Measurements from ENCODE around the gene TAAR9.
A peak's percentile ranks its signal among the peaks of the same experiment; 100 is the strongest.

TAAR9 gene

DNA sequence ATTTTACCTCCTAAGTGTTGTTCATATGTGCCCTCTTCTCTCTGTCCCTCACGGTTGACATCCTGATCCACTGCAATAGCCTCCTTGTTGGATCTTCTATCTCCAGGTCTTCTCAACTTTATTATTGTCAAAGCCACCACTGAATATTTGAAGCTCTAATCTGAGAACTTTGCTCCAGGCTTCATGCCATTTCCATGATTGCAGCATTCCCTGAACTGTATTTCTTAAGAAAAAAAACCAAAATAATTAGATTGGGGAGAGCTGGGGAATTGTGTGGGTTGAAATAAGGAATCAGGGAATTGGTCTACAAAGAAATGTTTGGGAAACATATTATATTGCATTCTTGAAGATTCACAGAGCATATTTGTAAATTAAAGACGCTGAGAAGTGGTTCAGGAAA lies 22.7 kb upstream of the TAAR9 start:
- DNase-seq (ENCODE audit: low spot score) = no peak
- H3K18ac ChIP-seq (ENCODE audit: low read length) = no peak overlapping the region
- H2AFZ ChIP-seq (ENCODE audit: low read length) = no peak overlapping the region
- H2BK5ac ChIP-seq (ENCODE audit: low read length) = no peak overlapping the region
- no peak overlapping the region for H3K14ac ChIP-seq (ENCODE audit: low read length)
- no peak overlapping the region for H4K91ac ChIP-seq (ENCODE audit: low read depth, low read length, poor library complexity)
- no peaks in the 10 kb centered on the region for H3K79me1 ChIP-seq (ENCODE audit: low read depth, low read length)
- H3K36me3 ChIP-seq (replicated peaks in 1 of 2; ENCODE audit: control insufficient read depth in 2 of 2, insufficient read depth in 2 of 2, low read length in 2 of 2) = no peaks in the 10 kb centered on the region
- no peak overlapping the region for H2AK5ac ChIP-seq (ENCODE audit: low read depth, low read length)
- no peak overlapping the region for H3K4ac ChIP-seq (ENCODE audit: low read length)
- H4K8ac ChIP-seq (ENCODE audit: low read depth, low read length) = no peak overlapping the region
- H3K27me3 ChIP-seq (ENCODE audit: control insufficient read depth in 3 of 3, insufficient read depth in 3 of 3, low read depth in 1 of 3, low read length in 3 of 3) = peaks cover 0 to 40% (median 0%) of the 10 kb centered on the region in 3 experiments
- H3K4me1 ChIP-seq (ENCODE audit: control insufficient read depth in 2 of 2, insufficient read depth in 1 of 2, low read depth in 1 of 2, low read length in 2 of 2) = peaks cover 1 to 4% of the 10 kb centered on the region in 2 donors
- H2BK15ac ChIP-seq (ENCODE audit: low read length) = no peak overlapping the region
- no peak overlapping the region for H3K4me3 ChIP-seq (ENCODE audit: low read length in 2 of 2)
- no peak overlapping the region for H3K9ac ChIP-seq (ENCODE audit: low read depth, low read length, poor library complexity)
- H3K4me2 ChIP-seq (ENCODE audit: insufficient read depth, low read length, poor library complexity, severe bottlenecking) = no peak overlapping the region
- H2BK120ac ChIP-seq (ENCODE audit: low read depth, low read length) = no peak overlapping the region
- H3K9me3 ChIP-seq (replicated peaks in 1 of 2; ENCODE audit: control insufficient read depth in 2 of 2, insufficient read depth in 1 of 2, low read depth in 1 of 2, low read length in 2 of 2) = no peaks in the 10 kb centered on the region
- no CpG with 5 or more reads among the region's 2 CpGs for WGBS, 2 donors (ENCODE audit: extremely low coverage in 2 of 2, insufficient read length in 2 of 2, insufficient replicate concordance in 1 of 2)
- no peak overlapping the region for H2BK12ac ChIP-seq (ENCODE audit: low read length)
- H3K23ac ChIP-seq (ENCODE audit: low read depth, low read length, poor library complexity) = no peak overlapping the region
- H3K27ac ChIP-seq (replicated peaks; ENCODE audit: low read length) = no peak overlapping the region

DNA sequence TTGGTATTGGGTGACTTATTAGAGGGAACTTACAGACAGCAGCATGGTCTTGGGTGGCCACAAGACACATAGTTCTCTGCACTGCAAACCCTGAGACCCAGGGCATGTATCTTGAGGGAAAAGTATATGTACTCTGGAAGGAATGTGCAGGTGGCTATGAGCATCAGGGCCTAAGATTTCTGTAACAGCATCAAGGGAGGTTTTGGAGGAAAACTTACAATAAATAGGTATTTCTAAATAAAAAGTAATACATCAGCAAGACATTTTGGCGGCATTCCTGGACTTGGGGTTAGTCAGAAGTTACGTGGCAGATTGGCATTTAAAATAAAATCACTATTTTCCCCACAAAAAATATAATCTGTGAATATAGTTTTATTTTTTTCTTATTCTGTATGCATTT lies 17.1 kb upstream of the TAAR9 start:
- WGBS, 2 donors (ENCODE audit: extremely low coverage in 2 of 2, insufficient read length in 2 of 2, insufficient replicate concordance in 1 of 2) = no CpG with 5 or more reads among the region's 2 CpGs
- Histone ChIP-seq H3K14ac (ENCODE audit: low read length) (no peak overlapping the region), H3K36me3 (replicated peaks in 1 of 2; ENCODE audit: control insufficient read depth in 2 of 2, insufficient read depth in 2 of 2, low read length in 2 of 2) (no peaks in the 10 kb centered on the region), H2BK15ac (ENCODE audit: low read length) (no peak overlapping the region), H3K4me2 (ENCODE audit: insufficient read depth, low read length, poor library complexity, severe bottlenecking) (no peak overlapping the region), H3K9me3 (replicated peaks in 1 of 2; ENCODE audit: control insufficient read depth in 2 of 2, insufficient read depth in 1 of 2, low read depth in 1 of 2, low read length in 2 of 2) (no peaks in the 10 kb centered on the region), H4K91ac (ENCODE audit: low read depth, low read length, poor library complexity) (no peak overlapping the region), H4K8ac (ENCODE audit: low read depth, low read length) (no peak overlapping the region), H3K9ac (ENCODE audit: low read depth, low read length, poor library complexity) (no peak overlapping the region), H3K27me3 (ENCODE audit: control insufficient read depth in 3 of 3, insufficient read depth in 3 of 3, low read depth in 1 of 3, low read length in 3 of 3) (peaks cover 0 to 20% (median 0%) of the 10 kb centered on the region in 3 experiments), H2BK12ac (ENCODE audit: low read length) (no peak overlapping the region), H3K4me1 (ENCODE audit: control insufficient read depth in 2 of 2, insufficient read depth in 1 of 2, low read depth in 1 of 2, low read length in 2 of 2) (peaks cover 0 to 3% of the 10 kb centered on the region in 2 donors), H3K4ac (ENCODE audit: low read length) (no peak overlapping the region), H3K79me1 (ENCODE audit: low read depth, low read length) (no peaks in the 10 kb centered on the region), H3K18ac (ENCODE audit: low read length) (no peak overlapping the region), H2AK5ac (ENCODE audit: low read depth, low read length) (no peak overlapping the region), H2AFZ (ENCODE audit: low read length) (no peak overlapping the region), H3K4me3 (ENCODE audit: low read length in 2 of 2) (no peak overlapping the region), H2BK120ac (ENCODE audit: low read depth, low read length) (no peak overlapping the region), H3K23ac (ENCODE audit: low read depth, low read length, poor library complexity) (no peak overlapping the region), H2BK5ac (ENCODE audit: low read length) (no peak overlapping the region), H3K27ac (replicated peaks; ENCODE audit: low read length) (no peak overlapping the region)
- DNase-seq (ENCODE audit: low spot score) = no peak

GRCh38 chr6:132524646-132525045 lies 13.4 kb upstream of the TAAR9 start:
- H3K23ac ChIP-seq (ENCODE audit: low read depth, low read length, poor library complexity) = no peak overlapping the region
- no peak overlapping the region for H3K27ac ChIP-seq (replicated peaks; ENCODE audit: low read length)
- H3K4ac ChIP-seq (ENCODE audit: low read length) = no peak overlapping the region
- H3K9me3 ChIP-seq (replicated peaks in 1 of 2; ENCODE audit: control insufficient read depth in 2 of 2, insufficient read depth in 1 of 2, low read depth in 1 of 2, low read length in 2 of 2) = no peaks in the 10 kb centered on the region
- H3K4me1 ChIP-seq (ENCODE audit: control insufficient read depth in 2 of 2, insufficient read depth in 1 of 2, low read depth in 1 of 2, low read length in 2 of 2) = peaks cover 0 to 11% of the 10 kb centered on the region in 2 donors
- peaks cover 0 to 23% (median 0%) of the 10 kb centered on the region in 3 experiments for H3K27me3 ChIP-seq (ENCODE audit: control insufficient read depth in 3 of 3, insufficient read depth in 3 of 3, low read depth in 1 of 3, low read length in 3 of 3)
- no peaks in the 10 kb centered on the region for H3K79me1 ChIP-seq (ENCODE audit: low read depth, low read length)
- H3K36me3 ChIP-seq (replicated peaks in 1 of 2; ENCODE audit: control insufficient read depth in 2 of 2, insufficient read depth in 2 of 2, low read length in 2 of 2) = no peaks in the 10 kb centered on the region
- DNase-seq (ENCODE audit: low spot score) = no peak
- no peak overlapping the region for H3K18ac ChIP-seq (ENCODE audit: low read length)
- H2BK12ac ChIP-seq (ENCODE audit: low read length) = peak overlapping the region; percentile 51
- H3K9ac ChIP-seq (ENCODE audit: low read depth, low read length, poor library complexity) = no peak overlapping the region
- no peak overlapping the region for H2BK120ac ChIP-seq (ENCODE audit: low read depth, low read length)
- no peak overlapping the region for H2BK5ac ChIP-seq (ENCODE audit: low read length)
- H2BK15ac ChIP-seq (ENCODE audit: low read length) = no peak overlapping the region
- no peak overlapping the region for H3K4me2 ChIP-seq (ENCODE audit: insufficient read depth, low read length, poor library complexity, severe bottlenecking)
- H4K8ac ChIP-seq (ENCODE audit: low read depth, low read length) = no peak overlapping the region
- H3K14ac ChIP-seq (ENCODE audit: low read length) = no peak overlapping the region
- no peak overlapping the region for H3K4me3 ChIP-seq (ENCODE audit: low read length in 2 of 2)
- H2AK5ac ChIP-seq (ENCODE audit: low read depth, low read length) = no peak overlapping the region
- no peak overlapping the region for H2AFZ ChIP-seq (ENCODE audit: low read length)
- no peak overlapping the region for H4K91ac ChIP-seq (ENCODE audit: low read depth, low read length, poor library complexity)
- no CpG with 5 or more reads among the region's 5 CpGs for WGBS, 2 donors (ENCODE audit: extremely low coverage in 2 of 2, insufficient read length in 2 of 2, insufficient replicate concordance in 1 of 2)

DNA sequence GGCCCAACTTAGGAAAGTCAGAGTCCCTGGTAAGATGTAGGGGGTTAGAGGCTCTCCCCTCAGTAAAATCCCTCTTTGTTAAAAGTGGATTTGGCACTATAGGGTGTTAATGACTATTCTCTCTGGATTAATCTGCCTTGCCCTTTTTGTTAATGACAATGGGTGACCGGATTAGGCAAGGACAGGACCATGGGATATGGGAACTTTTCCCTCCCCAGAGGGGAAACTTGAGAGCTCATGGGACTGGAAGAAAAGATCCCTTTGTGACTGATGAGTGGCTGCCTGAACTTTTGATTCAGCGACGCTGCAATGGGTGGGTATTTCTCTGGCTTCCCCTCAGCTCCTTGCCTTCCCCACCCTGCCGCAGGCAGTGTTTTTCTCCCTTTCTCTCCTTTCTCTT lies 12.2 kb upstream of the TAAR9 start:
- Histone ChIP-seq H2BK12ac (ENCODE audit: low read length) (no peak overlapping the region), H3K18ac (ENCODE audit: low read length) (no peak overlapping the region), H3K79me1 (ENCODE audit: low read depth, low read length) (no peaks in the 10 kb centered on the region), H2BK120ac (ENCODE audit: low read depth, low read length) (no peak overlapping the region), H4K8ac (ENCODE audit: low read depth, low read length) (no peak overlapping the region), H2AK5ac (ENCODE audit: low read depth, low read length) (no peak overlapping the region), H3K4me3 (ENCODE audit: low read length in 2 of 2) (no peak overlapping the region), H3K36me3 (replicated peaks in 1 of 2; ENCODE audit: control insufficient read depth in 2 of 2, insufficient read depth in 2 of 2, low read length in 2 of 2) (no peaks in the 10 kb centered on the region), H2AFZ (ENCODE audit: low read length) (peak overlapping the region; percentile 53), H3K4me1 (ENCODE audit: control insufficient read depth in 2 of 2, insufficient read depth in 1 of 2, low read depth in 1 of 2, low read length in 2 of 2) (peaks cover 0 to 11% of the 10 kb centered on the region in 2 donors), H3K27ac (replicated peaks; ENCODE audit: low read length) (peak overlapping the region; percentile 55), H3K9ac (ENCODE audit: low read depth, low read length, poor library complexity) (no peak overlapping the region), H3K9me3 (replicated peaks in 1 of 2; ENCODE audit: control insufficient read depth in 2 of 2, insufficient read depth in 1 of 2, low read depth in 1 of 2, low read length in 2 of 2) (no peaks in the 10 kb centered on the region), H3K4me2 (ENCODE audit: insufficient read depth, low read length, poor library complexity, severe bottlenecking) (peak overlapping the region; percentile 38), H4K91ac (ENCODE audit: low read depth, low read length, poor library complexity) (no peak overlapping the region), H2BK5ac (ENCODE audit: low read length) (no peak overlapping the region), H3K23ac (ENCODE audit: low read depth, low read length, poor library complexity) (no peak overlapping the region), H3K27me3 (ENCODE audit: control insufficient read depth in 3 of 3, insufficient read depth in 3 of 3, low read depth in 1 of 3, low read length in 3 of 3) (peaks cover 0 to 23% (median 0%) of the 10 kb centered on the region in 3 experiments), H3K14ac (ENCODE audit: low read length) (no peak overlapping the region), H2BK15ac (ENCODE audit: low read length) (no peak overlapping the region), H3K4ac (ENCODE audit: low read length) (no peak overlapping the region)
- peak; percentile 59 for DNase-seq (ENCODE audit: low spot score)
- no CpG with 5 or more reads among the region's 4 CpGs for WGBS, 2 donors (ENCODE audit: extremely low coverage in 2 of 2, insufficient read length in 2 of 2, insufficient replicate concordance in 1 of 2)

Data from neuronal stem cell (in vitro differentiated cells).